Fibroblast of lung (primary cell): Measurements from ENCODE around the gene DHRS9.

ENCODE experiments used
- EZH2 ChIP-seq: IDR thresholded peaks from 2 replicates; pipeline ENCODE4 v1.5.1; 2012; ENCODE audit warnings: low read length, control low read depth, mild to moderate bottlenecking; ENCODE audit errors: missing control alignments
- TF ChIP-seq, protein P1 (sequence below), 2 donors: IDR thresholded peaks in 1 of 2; conservative IDR thresholded peaks in 1 of 2; 1 replicate in 1 of 2; 2 replicates in 1 of 2; pipeline ENCODE4 v1.5.1; 2011 to 2012; ENCODE audit warnings: low read length in 2 of 2, control low read depth in 1 of 2, inconsistent platforms in 1 of 2, low read depth in 1 of 2, mild to moderate bottlenecking in 1 of 2

DNA sequence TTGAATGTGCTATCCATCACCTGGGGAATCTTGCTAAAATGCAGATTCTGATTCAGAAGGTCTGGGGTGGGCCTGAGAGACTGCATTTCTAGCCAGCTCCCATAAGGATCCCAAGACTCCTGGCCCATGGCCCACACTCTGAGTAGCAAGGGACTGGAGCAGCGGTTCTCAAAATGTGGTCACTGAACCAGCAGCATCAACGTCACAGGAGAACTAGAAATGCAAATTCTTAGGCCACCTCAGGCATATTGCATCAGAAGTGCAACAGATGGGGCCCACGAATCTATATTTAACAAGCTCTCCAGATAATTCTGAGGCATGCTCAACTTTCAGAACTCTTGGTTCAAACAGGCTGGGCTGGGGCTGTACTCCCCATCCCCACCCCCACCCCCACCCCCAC is 74.6 kb downstream of the DHRS9 start:
- no peak for TF ChIP-seq EZH2
- TF ChIP-seq, protein P1, sequence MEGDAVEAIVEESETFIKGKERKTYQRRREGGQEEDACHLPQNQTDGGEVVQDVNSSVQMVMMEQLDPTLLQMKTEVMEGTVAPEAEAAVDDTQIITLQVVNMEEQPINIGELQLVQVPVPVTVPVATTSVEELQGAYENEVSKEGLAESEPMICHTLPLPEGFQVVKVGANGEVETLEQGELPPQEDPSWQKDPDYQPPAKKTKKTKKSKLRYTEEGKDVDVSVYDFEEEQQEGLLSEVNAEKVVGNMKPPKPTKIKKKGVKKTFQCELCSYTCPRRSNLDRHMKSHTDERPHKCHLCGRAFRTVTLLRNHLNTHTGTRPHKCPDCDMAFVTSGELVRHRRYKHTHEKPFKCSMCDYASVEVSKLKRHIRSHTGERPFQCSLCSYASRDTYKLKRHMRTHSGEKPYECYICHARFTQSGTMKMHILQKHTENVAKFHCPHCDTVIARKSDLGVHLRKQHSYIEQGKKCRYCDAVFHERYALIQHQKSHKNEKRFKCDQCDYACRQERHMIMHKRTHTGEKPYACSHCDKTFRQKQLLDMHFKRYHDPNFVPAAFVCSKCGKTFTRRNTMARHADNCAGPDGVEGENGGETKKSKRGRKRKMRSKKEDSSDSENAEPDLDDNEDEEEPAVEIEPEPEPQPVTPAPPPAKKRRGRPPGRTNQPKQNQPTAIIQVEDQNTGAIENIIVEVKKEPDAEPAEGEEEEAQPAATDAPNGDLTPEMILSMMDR (conservative IDR thresholded peaks at IDR 0.05 in 1 of 2, IDR thresholded peaks at IDR 0.05 in 1 of 2; ENCODE audit: low read depth in 1 of 2, low read length in 2 of 2): no peak
